Fibroblast of the aortic adventitia (primary cell): ENCODE measurements around the gene ADAMTS2. TPM values are rescaled to one million over a fixed set of nuclear protein-coding genes. Genes with fewer than 3 reads are reported as not detected.
"Not testable (repeated sequence)": the region's sequence is repeated elsewhere in the genome, so short reads cannot be mapped to it uniquely, and the experiment has no call there.

Experiments
- DNase-seq: peaks from one replicate; pipeline ENCODE4 v3.0.0-alpha.2; 2010; ENCODE audit warnings: low read depth
- H3K4me3 ChIP-seq: 2 replicates; pipeline ENCODE4 v1.5.1; 2011; ENCODE audit warnings: low read depth, mild to moderate bottlenecking, control low read depth, low read length, moderate library complexity
- CTCF ChIP-seq: IDR thresholded peaks from 2 replicates; pipeline ENCODE4 v1.5.1; 2011; ENCODE audit warnings: mild to moderate bottlenecking, low read length, control low read depth, inconsistent platforms; ENCODE audit not compliant: insufficient read depth
- total RNA-seq: library from RNA; depleted of rRNA; stranded (reverse); fragments of >200 nt; gene quantifications from 2 replicates; pipeline ENCODE4 v1.2.3, GENCODE V29; 2012; ENCODE audit warnings: low replicate concordance

The ADAMTS2 gene
- total RNA-seq, 1 donor: 25.8 TPM

- no peak overlapping the region for H3K4me3 ChIP-seq
- TF ChIP-seq CTCF: no peak
- DNase-seq: no peak
Measured at GRCh38 chr5:179289756-179290385, 55.4 kb downstream of the ADAMTS2 start.

- DNase-seq: no peak
- H3K4me3 ChIP-seq: no peak overlapping the region
- no peak for TF ChIP-seq CTCF
Measured at GRCh38 chr5:179288809-179289185, 56.5 kb downstream of the ADAMTS2 start.

- no peak for DNase-seq
- TF ChIP-seq CTCF: no peak
- H3K4me3 ChIP-seq: no peak overlapping the region
Measured at GRCh38 chr5:179288101-179288808, 57.0 kb downstream of the ADAMTS2 start.

- no peak overlapping the region for H3K4me3 ChIP-seq
- no peak for TF ChIP-seq CTCF
- no peak for DNase-seq
Measured at GRCh38 chr5:179287631-179288030, 57.6 kb downstream of the ADAMTS2 start.

- no peak for DNase-seq
- TF ChIP-seq CTCF: no peak
- H3K4me3 ChIP-seq: no peak overlapping the region
Measured at GRCh38 chr5:179287071-179287470, 58.2 kb downstream of the ADAMTS2 start.

GRCh38 chr5:179285776-179286162 is 59.5 kb downstream of the ADAMTS2 start:
- not testable (repeated sequence) for H3K4me3 ChIP-seq, DNase-seq

- DNase-seq: no peak
- no peak overlapping the region for H3K4me3 ChIP-seq
- no peak for TF ChIP-seq CTCF
Measured at GRCh38 chr5:179284751-179285631, 60.3 kb downstream of the ADAMTS2 start.

GRCh38 chr5:179283908-179284307 is 61.4 kb downstream of the ADAMTS2 start:
- H3K4me3 ChIP-seq, DNase-seq: not testable (repeated sequence)
